Measurements from ENCODE around the gene NR5A2. TPM values are rescaled to one million over a fixed set of nuclear protein-coding genes. Genes with fewer than 3 reads are reported as not detected.

Gene NR5A2
- total RNA-seq, 4 donors from 2014 or later, result 1.1 to 1.9 (median 1.2) TPM

DNA sequence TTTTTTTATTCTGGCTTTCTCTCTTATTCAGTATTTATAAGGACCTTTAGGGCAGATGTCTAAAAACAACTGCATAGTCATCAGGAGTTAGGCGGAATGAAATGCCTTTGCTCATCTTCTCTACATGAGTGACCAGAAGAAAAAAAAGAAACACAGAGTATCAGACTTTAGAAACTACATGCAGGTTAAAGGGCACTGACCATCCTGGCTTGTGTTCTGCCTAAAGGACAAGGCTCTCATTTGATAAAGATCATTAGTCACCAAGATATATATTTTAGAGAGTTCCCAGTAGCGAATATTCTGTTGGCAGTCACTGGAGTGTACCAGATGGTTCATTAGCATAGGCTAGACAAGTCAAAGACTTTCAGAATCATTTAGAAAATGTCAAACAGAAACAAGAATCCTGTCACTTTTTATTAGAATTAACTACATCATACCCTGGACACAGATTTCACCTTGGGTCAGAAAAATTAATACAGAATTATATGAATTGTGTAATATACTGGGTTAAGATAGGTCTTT lies 145.6 kb downstream of the NR5A2 start:
- no peak overlapping the region for H3K27ac ChIP-seq
- H3K9me3 ChIP-seq, result no peaks in the 10 kb centered on the region
- no peaks in the 10 kb centered on the region for H3K27me3 ChIP-seq
- ATAC-seq (no peak), DNase-seq (no peak)
- H3K4me3 ChIP-seq, result no peak overlapping the region
- no peaks in the 10 kb centered on the region for H3K4me1 ChIP-seq
- in situ Hi-C loops (cut with MboI; ENCODE audit: low sequenced_read_pairs in 4 of 4), result no loop called here
- intact Hi-C loops (cut with DNase I; ENCODE audit: low total_unique reads), result no loop called here
- no peak for TF ChIP-seq POLR2A (IDR thresholded peaks at IDR 0.05)
- TF ChIP-seq, protein P1, sequence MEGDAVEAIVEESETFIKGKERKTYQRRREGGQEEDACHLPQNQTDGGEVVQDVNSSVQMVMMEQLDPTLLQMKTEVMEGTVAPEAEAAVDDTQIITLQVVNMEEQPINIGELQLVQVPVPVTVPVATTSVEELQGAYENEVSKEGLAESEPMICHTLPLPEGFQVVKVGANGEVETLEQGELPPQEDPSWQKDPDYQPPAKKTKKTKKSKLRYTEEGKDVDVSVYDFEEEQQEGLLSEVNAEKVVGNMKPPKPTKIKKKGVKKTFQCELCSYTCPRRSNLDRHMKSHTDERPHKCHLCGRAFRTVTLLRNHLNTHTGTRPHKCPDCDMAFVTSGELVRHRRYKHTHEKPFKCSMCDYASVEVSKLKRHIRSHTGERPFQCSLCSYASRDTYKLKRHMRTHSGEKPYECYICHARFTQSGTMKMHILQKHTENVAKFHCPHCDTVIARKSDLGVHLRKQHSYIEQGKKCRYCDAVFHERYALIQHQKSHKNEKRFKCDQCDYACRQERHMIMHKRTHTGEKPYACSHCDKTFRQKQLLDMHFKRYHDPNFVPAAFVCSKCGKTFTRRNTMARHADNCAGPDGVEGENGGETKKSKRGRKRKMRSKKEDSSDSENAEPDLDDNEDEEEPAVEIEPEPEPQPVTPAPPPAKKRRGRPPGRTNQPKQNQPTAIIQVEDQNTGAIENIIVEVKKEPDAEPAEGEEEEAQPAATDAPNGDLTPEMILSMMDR (IDR thresholded peaks at IDR 0.05 in 4 of 5, conservative IDR thresholded peaks at IDR 0.05 in 1 of 5), result no peak
- no peaks in the 10 kb centered on the region for H3K36me3 ChIP-seq

DNA sequence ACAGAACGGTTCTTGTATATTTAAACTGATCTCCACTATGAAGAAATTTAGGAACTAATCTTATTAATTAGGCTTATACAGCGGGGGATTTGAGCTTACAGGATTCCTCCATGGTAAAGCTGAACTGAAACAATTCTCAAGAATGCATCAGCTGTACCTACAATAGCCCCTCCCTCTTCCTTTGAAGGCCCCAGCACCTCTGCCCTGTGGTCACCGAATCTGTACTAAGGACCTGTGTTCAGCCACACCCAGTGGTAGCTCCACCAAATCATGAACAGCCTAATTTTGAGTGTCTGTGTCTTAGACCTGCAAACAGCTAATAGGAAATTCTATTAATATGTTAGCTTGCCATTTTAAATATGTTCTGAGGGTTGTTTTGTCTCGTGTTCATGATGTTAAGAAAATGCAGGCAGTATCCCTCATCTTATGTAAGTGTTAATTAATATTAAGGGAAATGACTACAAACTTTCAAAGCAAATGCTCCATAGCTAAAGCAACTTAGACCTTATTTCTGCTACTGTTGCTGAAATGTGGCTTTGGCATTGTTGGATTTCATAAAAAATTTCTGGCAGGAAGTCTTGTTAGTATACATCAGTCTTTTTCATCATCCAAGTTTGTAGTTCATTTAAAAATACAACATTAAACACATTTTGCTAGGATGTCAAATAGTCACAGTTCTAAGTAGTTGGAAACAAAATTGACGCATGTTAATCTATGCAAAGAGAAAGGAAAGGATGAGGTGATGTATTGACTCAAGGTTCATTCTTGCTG lies 147.2 kb downstream of the NR5A2 start:
- TF ChIP-seq, protein P1 (IDR thresholded peaks at IDR 0.05 in 4 of 5, conservative IDR thresholded peaks at IDR 0.05 in 1 of 5), result no peak
- no peak for TF ChIP-seq POLR2A (IDR thresholded peaks at IDR 0.05)
- ATAC-seq, result no peak
- no peak for DNase-seq
- Histone ChIP-seq H3K4me3 (no peak overlapping the region), H3K4me1 (no peaks in the 10 kb centered on the region), H3K36me3 (no peaks in the 10 kb centered on the region), H3K9me3 (no peaks in the 10 kb centered on the region), H3K27ac (no peak overlapping the region), H3K27me3 (no peaks in the 10 kb centered on the region)
- intact Hi-C loops (cut with DNase I; ENCODE audit: low total_unique reads) (no loop called here), in situ Hi-C loops (cut with MboI; ENCODE audit: low sequenced_read_pairs in 4 of 4) (no loop called here)

DNA sequence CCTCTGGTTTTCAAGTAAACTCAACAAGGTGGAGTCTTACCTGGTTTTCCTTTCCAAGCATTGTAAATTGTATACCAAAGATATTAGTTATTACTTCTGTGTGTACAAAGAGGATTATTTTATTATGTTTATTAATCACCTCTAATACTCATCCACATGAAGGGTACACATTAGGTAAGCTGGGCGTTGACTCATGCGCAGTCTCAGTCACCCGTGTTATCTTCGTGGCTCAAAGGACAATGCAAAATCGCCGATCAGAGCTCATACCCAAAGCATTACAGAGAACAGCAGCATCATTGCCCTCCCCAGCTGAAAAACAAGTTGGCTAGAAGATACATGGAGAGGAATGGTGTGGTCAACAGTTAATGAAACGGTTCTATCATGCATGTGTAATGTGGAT lies 148.7 kb downstream of the NR5A2 start:
- no peak overlapping the region for H3K4me3 ChIP-seq
- no peaks in the 10 kb centered on the region for H3K36me3 ChIP-seq
- no peak overlapping the region for H3K27ac ChIP-seq
- TF ChIP-seq, protein P1 (IDR thresholded peaks at IDR 0.05 in 4 of 5, conservative IDR thresholded peaks at IDR 0.05 in 1 of 5), result no peak
- TF ChIP-seq POLR2A (IDR thresholded peaks at IDR 0.05), result no peak
- ATAC-seq (no peak), DNase-seq (no peak)
- H3K4me1 ChIP-seq, result no peaks in the 10 kb centered on the region
- in situ Hi-C loops (cut with MboI; ENCODE audit: low sequenced_read_pairs in 4 of 4), result no loop called here
- intact Hi-C loops (cut with DNase I; ENCODE audit: low total_unique reads), result no loop called here
- H3K27me3 ChIP-seq, result no peaks in the 10 kb centered on the region
- H3K9me3 ChIP-seq, result no peaks in the 10 kb centered on the region

DNA sequence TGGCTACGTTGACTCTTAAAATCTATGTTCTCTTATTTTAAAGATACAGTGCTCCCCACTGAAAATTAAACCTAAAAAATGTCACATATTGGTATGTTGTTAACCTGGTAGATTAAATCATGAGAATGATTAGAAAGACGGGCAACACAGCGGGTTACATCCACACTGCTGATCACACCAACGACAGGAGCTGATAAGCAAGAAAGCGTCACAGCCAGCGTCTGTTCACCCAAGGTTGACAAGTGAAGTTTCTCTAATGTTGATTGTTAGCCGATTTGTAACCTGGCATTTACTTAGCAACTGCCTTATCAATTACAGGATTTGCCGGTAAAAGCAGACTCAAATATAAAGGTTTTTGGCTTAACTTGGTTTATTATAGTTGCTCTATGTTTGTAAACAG lies 149.3 kb downstream of the NR5A2 start:
- intact Hi-C loops (cut with DNase I; ENCODE audit: low total_unique reads) (no loop called here), in situ Hi-C loops (cut with MboI; ENCODE audit: low sequenced_read_pairs in 4 of 4) (no loop called here)
- no peaks in the 10 kb centered on the region for H3K4me1 ChIP-seq
- H3K27ac ChIP-seq, result no peak overlapping the region
- no peak overlapping the region for H3K4me3 ChIP-seq
- H3K36me3 ChIP-seq, result no peaks in the 10 kb centered on the region
- no peaks in the 10 kb centered on the region for H3K27me3 ChIP-seq
- no peaks in the 10 kb centered on the region for H3K9me3 ChIP-seq
- TF ChIP-seq, protein P1 (IDR thresholded peaks at IDR 0.05 in 4 of 5, conservative IDR thresholded peaks at IDR 0.05 in 1 of 5), result no peak
- TF ChIP-seq POLR2A (IDR thresholded peaks at IDR 0.05), result no peak
- ATAC-seq, result no peak
- no peak for DNase-seq

Measured in gastrocnemius medialis (tissue), 4 donors.